GM12892 (cell line): ENCODE results near the gene RILP.

Experiments used
- POLR2A ChIP-seq: IDR thresholded peaks from 2 replicates; pipeline ENCODE4 v1.6.1; 2011; ENCODE audit warnings: low read depth, low read length, control low read depth
- POLR2AphosphoS5 ChIP-seq: IDR thresholded peaks from 2 replicates; pipeline ENCODE4 v1.6.1; 2011; ENCODE audit warnings: low read depth, low read length, control low read depth

- TF ChIP-seq POLR2A (no peak), POLR2AphosphoS5 (no peak)
Observed at GRCh38 chr17:1639549-1640180, 10.0 kb downstream of the RILP start.
